SJSA1 (cell line): Measurements from ENCODE around the gene FHL3. TPM values are rescaled to one million over a fixed set of nuclear protein-coding genes. Genes with fewer than 3 reads are reported as not detected.
"Not testable (repeated sequence)": the region's sequence is repeated elsewhere in the genome, so short reads cannot be mapped to it uniquely, and the experiment has no call there.

Experiments
- DNase-seq, 2 experiments: peaks; one replicate each; pipeline ENCODE4 v3.0.0-alpha.2; 2015 to 2020; ENCODE audit warnings: low spot score in 2 of 2, low read depth in 1 of 2
- H3K27ac ChIP-seq: fragments of 250-450 bp; sonication (Bioruptor Pico); 2 replicates; pipeline ENCODE4 v1.5.1; 2020; ENCODE audit warnings: mild to moderate bottlenecking, moderate library complexity
- H3K27me3 ChIP-seq: fragments of 250-450 bp; sonication (Bioruptor Pico); replicated peaks from 2 replicates; pipeline ENCODE4 v1.5.1; 2020; ENCODE audit warnings: mild to moderate bottlenecking, moderate library complexity
- H3K36me3 ChIP-seq: fragments of 250-450 bp; sonication (Bioruptor Pico); 2 replicates; pipeline ENCODE4 v1.5.1; 2020; ENCODE audit warnings: mild to moderate bottlenecking
- H3K4me1 ChIP-seq: fragments of 250-450 bp; sonication (Bioruptor Pico); replicated peaks from 2 replicates; pipeline ENCODE4 v1.6.1; 2021; ENCODE audit warnings: mild to moderate bottlenecking
- H3K4me3 ChIP-seq: fragments of 250-450 bp; sonication (Bioruptor Pico); 2 replicates; pipeline ENCODE4 v1.5.1; 2020; ENCODE audit warnings: mild to moderate bottlenecking
- H3K9me3 ChIP-seq: fragments of 250-450 bp; sonication (Bioruptor Pico); replicated peaks from 2 replicates; pipeline ENCODE4 v1.5.1; 2020; ENCODE audit warnings: mild to moderate bottlenecking
- total RNA-seq: library from RNA; depleted of rRNA; stranded (reverse); fragments of >200 nt; shearing (Covaris generic); gene quantifications from 2 replicates; pipeline ENCODE4 v1.2.3, GENCODE V29; 2014

FHL3 gene
- total RNA-seq, 1 experiment from 2014 or later: 42.0 TPM

DNA sequence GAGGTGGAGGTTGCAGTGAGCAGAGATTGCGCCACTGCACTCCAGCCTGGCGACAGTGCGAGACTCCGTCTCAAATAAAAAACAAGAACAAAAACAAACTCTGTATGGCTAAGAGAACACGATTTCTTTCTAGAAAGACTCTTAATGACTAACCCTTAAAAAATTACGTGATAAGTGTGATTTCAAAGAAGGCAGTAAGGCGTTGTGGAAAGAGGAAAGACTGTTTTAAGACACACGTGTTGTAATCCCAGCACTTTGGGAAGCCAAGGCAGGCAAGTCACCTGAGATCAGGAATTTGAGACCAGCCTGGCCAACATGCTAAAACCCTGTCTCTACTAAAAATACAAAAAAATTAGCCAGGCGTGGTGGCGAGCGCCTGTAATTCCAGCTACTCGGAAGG is 41.2 kb downstream of the FHL3 start:
- not testable (repeated sequence) for DNase-seq, H3K4me1 ChIP-seq, H3K9me3 ChIP-seq, H3K27me3 ChIP-seq, H3K4me3 ChIP-seq, H3K27ac ChIP-seq
- H3K36me3 ChIP-seq: peaks cover 66% of the 10 kb centered on the region

DNA sequence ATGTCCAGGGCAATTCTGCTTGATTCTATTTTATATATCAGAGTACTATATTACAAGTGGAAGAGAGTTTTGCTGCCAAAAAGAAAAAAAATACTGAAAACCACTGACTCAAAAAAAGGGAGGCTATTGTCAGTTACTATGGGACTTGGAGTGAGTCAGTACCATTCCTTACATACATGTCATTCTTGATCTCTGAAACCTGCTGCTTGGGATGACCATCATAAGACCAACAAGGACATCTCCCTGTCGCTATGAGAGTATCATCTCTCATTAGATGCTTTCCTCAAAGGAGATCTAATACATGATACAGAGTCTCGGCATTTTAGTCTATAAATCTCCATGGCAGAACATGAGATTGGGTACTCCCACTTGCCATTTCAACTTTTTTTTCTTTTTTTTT is 46.6 kb downstream of the FHL3 start:
- H3K27me3 ChIP-seq: no peaks in the 10 kb centered on the region
- peaks cover 17% of the 10 kb centered on the region for H3K4me1 ChIP-seq
- peak in 1 of 2 experiments; percentile 66 for DNase-seq
- peaks cover 56% of the 10 kb centered on the region for H3K36me3 ChIP-seq
- H3K27ac ChIP-seq: peak overlapping the region; percentile 63
- H3K9me3 ChIP-seq: no peaks in the 10 kb centered on the region
- H3K4me3 ChIP-seq: no peak overlapping the region

DNA sequence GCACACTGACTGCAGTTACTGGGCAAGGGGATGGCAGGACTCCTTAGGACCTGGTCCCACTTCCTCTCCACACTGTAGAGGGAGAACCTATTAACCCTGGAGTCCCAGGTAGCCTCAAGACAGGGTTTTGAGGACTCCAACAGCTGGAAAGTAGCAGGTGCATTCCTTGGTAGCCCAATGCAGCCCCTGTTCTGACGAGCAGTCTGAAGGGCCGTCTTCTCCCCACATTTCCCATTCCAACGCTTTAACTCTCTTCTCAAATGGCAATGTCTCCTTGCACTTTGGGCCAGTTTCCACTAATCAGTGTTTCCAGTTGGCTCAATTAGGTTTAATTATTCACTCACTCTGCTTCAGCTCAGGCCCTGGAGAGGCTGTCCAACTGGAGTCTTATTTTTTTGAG is 49.6 kb downstream of the FHL3 start:
- Histone ChIP-seq H3K36me3 (peaks cover 43% of the 10 kb centered on the region), H3K4me1 (peaks cover 17% of the 10 kb centered on the region), H3K27ac (no peak overlapping the region), H3K4me3 (no peak overlapping the region), H3K27me3 (no peaks in the 10 kb centered on the region), H3K9me3 (no peaks in the 10 kb centered on the region)
- no peak for DNase-seq

DNA sequence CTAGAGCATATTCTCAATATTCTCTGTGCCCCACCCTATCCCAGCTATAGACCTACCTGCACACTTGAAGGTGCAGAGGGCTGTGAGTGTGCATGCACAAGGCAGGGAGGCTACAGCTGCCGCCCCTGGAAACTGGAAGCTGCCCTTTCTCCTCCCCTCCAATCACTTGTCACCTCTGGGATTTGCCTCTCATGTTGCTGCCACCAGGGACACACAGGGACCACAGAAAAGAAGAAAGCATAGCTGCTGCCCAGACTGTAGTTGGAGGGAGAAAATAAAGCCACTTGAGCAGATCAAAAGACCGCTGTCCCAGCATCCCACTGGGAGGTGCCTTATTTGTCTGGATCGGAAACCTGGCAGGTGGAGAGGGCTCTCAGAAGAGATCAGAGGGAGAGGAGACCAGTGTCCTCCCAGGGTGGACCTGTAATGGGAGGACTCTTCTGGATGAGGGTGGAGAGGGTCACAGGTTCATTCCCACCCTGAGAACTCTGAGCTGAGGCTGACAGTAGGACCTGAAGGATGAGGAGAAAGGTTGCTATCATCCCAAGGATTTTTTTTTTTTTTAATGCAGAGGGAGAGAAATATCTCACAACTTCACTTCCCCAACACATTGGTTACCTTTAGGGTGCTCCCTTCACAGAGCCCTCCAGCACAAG is 50.9 kb downstream of the FHL3 start:
- no peaks in the 10 kb centered on the region for H3K27me3 ChIP-seq
- H3K27ac ChIP-seq: no peak overlapping the region
- peaks cover 31% of the 10 kb centered on the region for H3K36me3 ChIP-seq
- no peak overlapping the region for H3K4me3 ChIP-seq
- H3K9me3 ChIP-seq: no peaks in the 10 kb centered on the region
- DNase-seq: no peak
- H3K4me1 ChIP-seq: peaks cover 15% of the 10 kb centered on the region

DNA sequence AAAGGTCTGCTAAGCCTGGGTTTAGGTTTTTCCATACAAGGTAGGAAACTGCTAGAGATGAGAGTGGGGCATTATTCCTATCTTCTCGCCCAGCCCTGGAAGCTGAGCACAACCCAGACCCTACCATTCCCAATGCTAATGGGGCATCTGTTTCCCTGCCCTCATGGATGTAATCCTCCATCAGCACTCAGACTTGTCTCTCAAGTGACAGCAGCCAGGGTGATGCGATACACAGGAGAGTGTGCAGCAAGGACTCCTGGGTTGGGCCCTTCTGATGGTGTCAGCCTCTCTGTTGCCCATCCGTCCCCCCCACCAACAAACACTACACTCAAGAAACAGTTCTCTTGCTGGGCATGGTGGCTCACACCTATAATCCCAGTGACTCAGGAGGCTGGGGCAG is 52.6 kb downstream of the FHL3 start:
- Histone ChIP-seq H3K4me3 (no peak overlapping the region), H3K27me3 (no peaks in the 10 kb centered on the region), H3K36me3 (peaks cover 16% of the 10 kb centered on the region), H3K27ac (no peak overlapping the region), H3K4me1 (no peaks in the 10 kb centered on the region), H3K9me3 (no peaks in the 10 kb centered on the region)
- no peak for DNase-seq

DNA sequence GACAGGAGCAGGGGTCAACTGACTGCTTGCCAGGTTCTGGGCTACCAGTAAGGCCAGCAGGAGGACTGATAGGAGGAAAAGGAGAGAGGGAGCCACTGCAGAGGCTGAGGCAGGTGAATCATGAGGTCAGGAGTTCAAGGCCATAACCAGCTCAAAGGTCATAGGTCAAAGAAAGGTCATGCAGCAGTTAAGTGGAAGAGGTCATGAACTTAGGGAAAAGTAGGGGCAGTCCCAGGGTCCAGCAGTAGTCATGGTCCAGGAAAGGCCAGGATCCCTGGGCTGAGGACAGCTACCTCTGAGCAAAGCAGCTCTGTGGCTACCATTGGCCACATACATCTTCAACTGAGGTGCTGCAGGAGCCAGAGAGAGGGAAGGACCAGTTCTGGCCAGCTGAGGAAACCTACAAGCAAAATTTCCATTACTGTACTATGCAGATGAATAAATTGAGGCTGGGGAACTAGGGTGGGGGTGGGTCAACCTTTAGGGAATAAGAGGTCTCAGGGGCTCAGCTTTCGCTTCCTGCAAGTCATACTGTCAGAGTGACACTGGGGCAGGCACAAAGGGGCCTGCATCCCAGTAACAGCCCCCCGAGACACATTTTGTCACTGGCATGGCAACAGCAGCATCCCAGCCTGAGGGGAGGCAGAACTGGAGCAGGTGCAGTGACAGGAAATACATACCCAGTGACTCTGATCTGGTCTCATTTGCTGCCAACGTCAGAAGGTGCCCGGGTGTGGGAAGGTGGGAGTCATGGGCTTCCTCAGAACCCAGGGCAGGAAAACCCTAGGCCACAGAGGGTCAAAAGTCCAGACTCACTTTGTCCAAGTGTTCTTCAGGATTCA is 53.3 kb downstream of the FHL3 start:
- peaks cover 11% of the 10 kb centered on the region for H3K36me3 ChIP-seq
- no peaks in the 10 kb centered on the region for H3K9me3 ChIP-seq
- no peak for DNase-seq
- H3K4me3 ChIP-seq: no peak overlapping the region
- H3K27me3 ChIP-seq: no peaks in the 10 kb centered on the region
- peaks cover 4% of the 10 kb centered on the region for H3K4me1 ChIP-seq
- H3K27ac ChIP-seq: no peak overlapping the region

DNA sequence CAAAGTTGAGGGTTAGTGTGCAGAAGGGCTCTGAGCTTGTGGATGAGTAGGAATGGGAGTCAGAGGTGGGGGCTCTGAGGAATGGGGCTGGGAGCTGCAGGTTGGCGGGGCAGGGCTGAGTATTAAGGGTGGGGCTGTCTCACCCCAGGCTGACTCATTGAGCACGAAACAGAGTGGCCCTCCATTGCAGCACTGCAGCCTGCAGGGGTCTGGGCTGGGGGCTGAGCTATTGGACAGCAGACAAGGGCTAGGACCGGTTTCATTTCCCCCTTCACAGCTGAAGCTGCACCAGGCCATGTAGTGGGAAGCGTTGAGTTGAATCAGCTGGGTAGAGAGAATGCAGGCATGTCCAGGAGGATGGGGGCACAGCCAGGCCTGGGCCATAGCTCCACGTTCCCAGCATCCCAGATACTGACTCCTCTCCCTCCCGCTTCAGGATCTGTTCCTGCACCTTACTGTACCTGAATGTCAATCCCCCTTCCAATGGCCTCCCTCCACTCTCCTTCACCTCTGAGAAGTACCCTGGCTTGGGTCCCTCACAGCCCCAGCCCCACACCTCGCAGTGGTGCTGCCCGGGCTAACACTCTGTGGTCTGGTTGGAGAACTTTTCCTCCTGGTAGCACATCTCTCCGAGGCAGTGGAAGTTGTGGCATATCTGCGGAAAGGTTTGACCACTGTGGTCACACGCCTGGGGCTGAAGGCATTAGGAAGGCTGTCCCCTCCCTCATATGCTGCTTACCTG is 54.1 kb downstream of the FHL3 start:
- H3K36me3 ChIP-seq: peaks cover 3% of the 10 kb centered on the region
- H3K27ac ChIP-seq: no peak overlapping the region
- peaks cover 10% of the 10 kb centered on the region for H3K4me1 ChIP-seq
- DNase-seq: no peak
- H3K27me3 ChIP-seq: no peaks in the 10 kb centered on the region
- H3K9me3 ChIP-seq: no peaks in the 10 kb centered on the region
- H3K4me3 ChIP-seq: no peak overlapping the region

DNA sequence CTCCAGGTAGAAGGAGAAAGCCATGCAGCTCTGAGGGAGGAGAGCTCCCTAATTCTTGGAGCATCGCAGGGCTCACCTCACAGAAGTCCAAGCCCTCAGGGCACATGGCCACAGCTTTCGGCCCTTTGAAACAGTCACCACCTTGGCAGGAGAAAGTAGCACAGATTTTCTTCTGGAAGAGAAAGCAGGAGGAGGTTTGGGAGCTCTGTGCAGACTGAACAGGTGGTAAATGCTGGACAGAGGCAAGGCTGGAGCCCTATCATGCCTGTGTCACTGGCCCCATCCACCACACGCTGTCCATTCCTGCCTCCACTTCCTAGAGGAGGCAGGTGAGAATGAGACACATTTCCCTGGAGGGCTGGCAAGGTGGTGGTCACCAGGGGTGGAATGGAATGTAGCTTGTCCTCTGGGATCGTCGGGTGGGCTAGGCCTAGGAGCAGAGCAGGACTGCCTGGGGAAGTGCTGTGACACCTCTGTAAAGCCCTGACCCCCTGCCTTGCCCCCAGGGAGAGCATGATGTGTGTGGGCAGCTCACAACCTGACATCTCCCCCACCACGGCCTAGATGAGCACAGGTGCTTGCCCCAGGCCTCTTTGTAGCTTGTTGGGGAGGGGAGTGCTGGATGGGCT is 55.7 kb downstream of the FHL3 start:
- Histone ChIP-seq H3K4me3 (no peak overlapping the region), H3K36me3 (peaks cover 4% of the 10 kb centered on the region; the same call in 1 of the 2 replicates), H3K9me3 (no peaks in the 10 kb centered on the region), H3K27ac (no peak overlapping the region), H3K27me3 (no peaks in the 10 kb centered on the region), H3K4me1 (peaks cover 20% of the 10 kb centered on the region)
- no peak for DNase-seq

DNA sequence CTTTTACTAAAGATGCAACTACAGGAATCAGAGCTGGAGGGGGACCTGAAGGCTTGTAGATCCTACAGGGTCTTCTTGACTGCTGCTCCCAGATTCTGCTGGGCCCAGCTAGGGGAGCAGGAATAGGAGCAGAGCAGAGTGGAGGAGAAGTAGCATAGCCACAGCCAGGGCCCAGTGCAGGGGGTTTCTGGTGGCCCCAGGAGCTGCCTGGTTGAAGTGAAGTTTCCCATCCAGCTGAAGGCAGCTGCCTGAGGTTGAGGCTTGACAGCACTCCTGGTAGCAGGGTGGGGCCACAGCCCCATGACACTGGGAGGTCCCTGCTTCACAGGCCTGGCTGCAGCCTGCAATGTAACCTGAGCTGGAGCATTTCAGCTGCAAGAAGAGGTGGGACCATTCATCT is 56.5 kb downstream of the FHL3 start:
- Histone ChIP-seq H3K36me3 (peaks cover 4% of the 10 kb centered on the region; the same call in 1 of the 2 replicates), H3K9me3 (no peaks in the 10 kb centered on the region), H3K27ac (no peak overlapping the region), H3K27me3 (no peaks in the 10 kb centered on the region), H3K4me3 (no peak overlapping the region), H3K4me1 (peaks cover 20% of the 10 kb centered on the region)
- no peak for DNase-seq

DNA sequence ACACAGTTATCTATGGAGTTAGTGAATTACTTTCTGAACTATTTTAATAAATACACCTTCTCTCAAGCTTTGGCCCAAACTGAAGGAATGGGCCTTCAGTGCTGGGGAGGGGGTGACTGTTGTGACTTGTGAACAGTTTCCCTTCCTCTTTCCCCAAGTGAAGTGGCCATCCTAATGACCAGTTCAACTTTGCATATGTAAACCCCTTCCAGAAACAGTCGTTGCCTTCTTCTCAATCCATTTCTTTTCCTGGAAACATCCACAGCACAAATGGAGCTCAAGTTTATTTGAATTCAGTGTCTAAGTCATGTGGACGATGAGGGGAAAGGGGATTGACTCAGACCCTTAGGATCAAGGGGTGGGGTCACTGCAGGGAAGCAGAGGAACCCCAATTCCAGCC is 57.1 kb downstream of the FHL3 start:
- Histone ChIP-seq H3K27ac (no peak overlapping the region), H3K4me1 (peaks cover 20% of the 10 kb centered on the region), H3K27me3 (no peaks in the 10 kb centered on the region), H3K36me3 (peaks cover 8% of the 10 kb centered on the region; the same call in 1 of the 2 replicates), H3K4me3 (no peak overlapping the region), H3K9me3 (no peaks in the 10 kb centered on the region)
- DNase-seq: no peak

DNA sequence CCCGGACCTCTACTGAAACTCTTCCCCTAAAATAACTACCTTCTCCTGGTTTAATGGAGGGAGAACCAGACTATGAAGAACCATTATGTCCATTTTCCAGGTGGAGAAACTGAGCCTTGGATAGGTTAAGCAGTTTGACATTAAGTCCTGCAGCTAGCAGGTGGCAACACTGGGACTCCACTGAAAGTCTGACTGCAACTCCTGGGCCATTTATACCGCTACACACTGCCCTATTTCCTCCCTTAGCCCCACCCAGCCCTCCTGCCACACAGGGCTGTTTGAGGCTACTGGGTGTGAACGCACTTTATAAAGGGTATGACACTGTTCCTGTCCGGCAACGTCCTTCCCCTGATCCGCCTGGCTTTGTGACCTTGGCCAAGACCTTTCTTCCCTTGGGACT is 58.0 kb downstream of the FHL3 start:
- Histone ChIP-seq H3K4me3 (peak overlapping the region; percentile 56), H3K9me3 (no peaks in the 10 kb centered on the region), H3K27me3 (no peaks in the 10 kb centered on the region), H3K27ac (no peak overlapping the region), H3K4me1 (peaks cover 20% of the 10 kb centered on the region), H3K36me3 (peaks cover 12% of the 10 kb centered on the region; the same call in 1 of the 2 replicates)
- DNase-seq: no peak
